Measurements from ENCODE around the gene RPS16. TPM values are rescaled to one million over a fixed set of nuclear protein-coding genes. Genes with fewer than 3 reads are reported as not detected.

The RPS16 gene
- total and polyA plus RNA-seq, 9 of the 15 experiments (the other 6 are each of a cell fraction or from before 2014, with no cell fraction given) = 82.6 to 3,671 (median 2,204) TPM

- no peak for TF ChIP-seq CUX1 (CRISPR knock-in tag; IDR thresholded peaks at IDR 0.05)
- no peak for TF ChIP-seq ETV6 (IDR thresholded peaks at IDR 0.05; ENCODE audit: borderline replicate concordance in 1 of 2, low read depth in 2 of 2, low read length in 1 of 2)
- TF ChIP-seq ETV6 (CRISPR knock-in tag; IDR thresholded peaks at IDR 0.05; ENCODE audit: borderline replicate concordance) = no peak
- TF ChIP-seq ZBTB26 (CRISPR knock-in tag; IDR thresholded peaks at IDR 0.05) = peak; percentile 70
- no peak for TF ChIP-seq THRA (IDR thresholded peaks at IDR 0.05)
- TF ChIP-seq SMARCE1 (IDR thresholded peaks at IDR 0.05) = no peak; the same call in 1 of the 2 replicates
- no peak for TF ChIP-seq PREB (CRISPR knock-in tag; IDR thresholded peaks at IDR 0.05)
- TF ChIP-seq EGR1 (conservative IDR thresholded peaks at IDR 0.05) = peak; percentile 56
- TF ChIP-seq TCF7L2 (IDR thresholded peaks at IDR 0.05; ENCODE audit: low read depth, low read length) = 0 out of 2 replicates have a peak, but pooled peaks have one; percentile 7
- no peak for TF ChIP-seq ELF2 (CRISPR knock-in tag; IDR thresholded peaks at IDR 0.05)
- no peak for TF ChIP-seq THRAP3 (IDR thresholded peaks at IDR 0.05; ENCODE audit: borderline replicate concordance)
- TF ChIP-seq E2F3 (CRISPR knock-in tag; IDR thresholded peaks at IDR 0.05) = no peak
- TF ChIP-seq TGIF2 (CRISPR knock-in tag; IDR thresholded peaks at IDR 0.05) = no peak
- no peak for TF ChIP-seq ZNF644 (tag; IDR thresholded peaks at IDR 0.05; ENCODE audit: low read depth)
- no peak for TF ChIP-seq CREB5 (CRISPR knock-in tag; IDR thresholded peaks at IDR 0.05)
- TF ChIP-seq FOSL1 (tag; conservative IDR thresholded peaks at IDR 0.05) = peak; percentile 52
Measured at GRCh38 chr19:39390751-39391437, 44.9 kb downstream of the RPS16 start, which contains the start of the genes MED29 and PAF1 (continued).

Data from K562 (cell line).